Activated CD8-positive, alpha-beta memory T cell treated with anti-CD3 and anti-CD28 coated beads, Interleukin-2, amount 50 U/mL, for 24 hours (primary cell): Measurements from ENCODE around the gene KRTAP20-3.

ENCODE experiments used
- DNase-seq: peaks from one replicate; pipeline ENCODE4 v3.0.0-alpha.2; 2020; ENCODE audit errors: extremely low read depth

KRTAP20-3 gene

GRCh38 chr21:30642564-30642963, at the start of gene KRTAP20-3:
Gene KRTAP20-3 (plus strand): TSS chr21:30642864.
- DNase-seq = no peak

DNA sequence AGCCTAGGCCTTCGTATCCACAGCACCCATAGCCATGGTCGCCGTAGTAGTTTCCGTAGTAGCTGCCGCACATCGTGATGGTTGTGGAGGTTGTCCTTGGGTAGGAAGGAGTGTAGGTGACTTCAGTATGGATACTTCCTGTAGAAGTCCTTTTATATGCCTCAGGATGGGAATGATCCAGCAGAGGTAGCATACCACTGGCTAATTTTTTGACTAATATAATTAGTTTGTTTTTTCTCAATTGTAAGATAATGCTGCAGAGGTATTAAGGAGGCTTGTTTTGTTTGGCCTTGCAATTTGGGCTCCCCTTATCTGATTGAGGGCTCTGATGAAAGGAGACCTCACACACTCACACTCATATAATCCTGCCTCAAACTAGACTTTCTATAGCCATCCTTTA, 43.9 kb upstream of the KRTAP20-3 start, which contains the start of gene KRTAP6-2:
TSS of gene KRTAP6-2 (minus strand) at position 101 of the 400 bp plus-strand sequence. CDS start at position 73, 28 bp downstream.
- DNase-seq = no peak

DNA sequence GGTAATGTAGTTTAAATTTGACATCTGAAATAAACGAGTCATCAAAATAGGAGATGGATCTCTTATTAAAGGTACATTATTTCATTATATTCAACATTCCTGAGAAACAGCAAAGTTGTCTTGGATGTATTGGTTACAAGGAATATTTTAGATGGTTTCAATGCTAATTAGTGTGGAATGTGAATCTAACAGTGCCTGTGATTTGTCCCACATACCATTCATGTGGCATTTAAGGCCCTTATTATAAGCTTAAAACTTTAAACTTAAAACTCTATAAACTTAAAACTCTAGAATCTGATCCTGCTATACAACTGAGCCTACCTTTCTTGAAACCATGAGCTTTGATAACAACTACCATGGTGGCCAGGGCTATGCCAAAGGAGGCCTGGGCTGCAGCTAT, 41.9 kb upstream of the KRTAP20-3 start, which contains the start of gene KRTAP22-1:
TSS of gene KRTAP22-1 (plus strand) at position 301 of the 400 bp plus-strand sequence.
- no peak for DNase-seq

DNA sequence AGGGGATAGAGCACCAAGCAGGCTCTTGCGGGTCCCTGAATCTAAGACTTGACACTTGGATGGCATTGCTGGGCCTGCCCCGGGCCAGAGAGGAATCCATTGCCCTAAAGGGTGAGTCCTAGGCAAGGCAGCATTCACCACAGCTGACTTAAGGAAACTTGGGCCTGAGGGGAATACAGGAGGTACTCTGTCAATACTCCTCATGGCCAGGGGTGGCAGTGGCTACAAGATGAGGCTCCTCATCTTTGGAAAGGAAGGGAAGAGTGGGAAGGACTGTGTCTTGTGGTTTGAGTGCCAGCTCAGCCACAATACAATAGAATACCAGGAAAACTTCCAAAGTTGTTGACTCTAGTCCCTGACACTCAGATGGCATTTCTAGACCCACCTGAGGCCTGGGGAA, 36.7 kb upstream of the KRTAP20-3 start:
- DNase-seq = no peak

DNA sequence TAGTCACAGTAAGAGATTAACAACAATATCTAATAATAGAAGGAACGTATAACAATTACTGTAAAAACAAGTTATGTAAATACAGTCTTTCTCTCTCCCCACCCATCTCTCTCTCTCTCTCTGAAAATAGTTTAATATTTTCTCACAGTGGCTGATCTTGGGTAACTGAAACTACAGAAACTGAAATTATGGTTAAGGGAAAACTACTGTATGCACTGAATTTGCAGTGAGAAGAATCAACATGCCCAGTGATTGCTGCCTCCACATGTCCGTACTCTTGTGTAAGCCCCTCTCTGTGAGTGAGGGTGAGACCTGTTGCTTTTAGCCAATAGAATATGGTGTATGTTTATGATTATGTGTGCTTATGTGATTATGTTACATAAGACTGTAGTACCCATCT, 30.5 kb upstream of the KRTAP20-3 start:
- no peak for DNase-seq

DNA sequence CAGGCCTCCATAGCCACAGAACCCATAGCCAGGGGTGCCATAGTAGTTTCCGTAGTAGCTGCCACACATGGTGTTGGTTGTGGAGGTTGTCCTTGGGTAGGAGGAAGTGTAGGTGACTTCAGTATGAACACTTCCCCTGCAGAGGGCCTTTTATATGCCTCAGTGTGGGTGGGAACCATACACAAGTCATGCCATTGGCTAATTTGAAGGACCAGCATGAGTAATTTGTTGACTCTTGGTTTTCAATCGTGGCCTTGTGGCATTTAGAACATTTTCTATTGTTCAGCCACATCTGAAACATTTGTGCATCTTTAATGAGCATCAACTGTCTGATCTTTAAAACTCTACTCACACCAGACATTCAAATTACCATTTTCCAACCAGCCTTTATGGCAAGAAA, 28.8 kb upstream of the KRTAP20-3 start, which contains the start of gene KRTAP6-1:
TSS of gene KRTAP6-1 (minus strand) at position 95 of the 400 bp plus-strand sequence. CDS start at position 69, 26 bp downstream.
- no peak for DNase-seq

GRCh38 chr21:30615199-30615598, 27.5 kb upstream of the KRTAP20-3 start:
- no peak for DNase-seq

- DNase-seq = no peak
Observed at GRCh38 chr21:30616125-30616524, 26.5 kb upstream of the KRTAP20-3 start, which contains the start of gene KRTAP20-1. Gene KRTAP20-1 (plus strand): TSS chr21:30616425. CDS start chr21:30616455, 30 bp downstream.

- no peak for DNase-seq
Observed at GRCh38 chr21:30620080-30620479, 22.6 kb upstream of the KRTAP20-3 start.

DNA sequence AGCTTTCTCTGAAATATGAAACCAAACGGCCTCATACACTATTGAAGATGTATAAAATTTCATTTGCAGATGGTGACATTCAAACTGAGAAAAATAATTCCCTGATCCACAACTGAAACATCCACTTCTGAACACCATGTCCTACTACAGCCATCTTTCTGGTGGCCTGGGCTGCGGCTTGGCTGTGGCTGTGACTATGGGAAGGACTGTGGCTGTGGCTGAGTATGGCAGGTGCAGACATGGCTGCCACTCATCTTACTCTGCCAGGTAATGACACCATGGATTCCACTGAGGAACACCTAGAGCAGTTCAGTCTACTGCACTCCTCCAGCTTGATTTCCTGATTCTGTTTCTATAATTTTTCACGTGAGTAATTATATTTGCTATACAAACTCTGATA, 22.1 kb upstream of the KRTAP20-3 start, which contains the start of gene KRTAP20-4:
TSS of gene KRTAP20-4 (plus strand) at position 106 of the 400 bp plus-strand sequence.
- DNase-seq = no peak

DNA sequence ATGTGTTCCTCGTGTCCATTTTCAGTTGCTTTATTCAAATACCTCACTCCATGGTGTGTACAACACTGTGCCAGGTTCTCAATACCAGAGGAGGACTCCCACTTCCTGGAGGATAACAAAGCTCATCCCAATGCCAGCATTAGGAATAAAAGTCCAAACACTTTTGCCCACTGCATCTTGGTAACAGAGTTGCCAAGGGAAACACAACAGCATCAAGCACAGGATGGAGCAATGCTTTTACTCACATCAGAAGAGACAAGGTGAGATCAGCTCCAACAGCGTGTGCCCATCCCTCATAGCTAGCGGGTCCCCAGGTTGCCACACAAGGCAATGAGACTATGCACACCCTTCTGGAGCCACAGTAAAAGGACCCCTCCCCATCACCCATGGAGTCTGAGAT, 19.3 kb upstream of the KRTAP20-3 start:
- no peak for DNase-seq

DNA sequence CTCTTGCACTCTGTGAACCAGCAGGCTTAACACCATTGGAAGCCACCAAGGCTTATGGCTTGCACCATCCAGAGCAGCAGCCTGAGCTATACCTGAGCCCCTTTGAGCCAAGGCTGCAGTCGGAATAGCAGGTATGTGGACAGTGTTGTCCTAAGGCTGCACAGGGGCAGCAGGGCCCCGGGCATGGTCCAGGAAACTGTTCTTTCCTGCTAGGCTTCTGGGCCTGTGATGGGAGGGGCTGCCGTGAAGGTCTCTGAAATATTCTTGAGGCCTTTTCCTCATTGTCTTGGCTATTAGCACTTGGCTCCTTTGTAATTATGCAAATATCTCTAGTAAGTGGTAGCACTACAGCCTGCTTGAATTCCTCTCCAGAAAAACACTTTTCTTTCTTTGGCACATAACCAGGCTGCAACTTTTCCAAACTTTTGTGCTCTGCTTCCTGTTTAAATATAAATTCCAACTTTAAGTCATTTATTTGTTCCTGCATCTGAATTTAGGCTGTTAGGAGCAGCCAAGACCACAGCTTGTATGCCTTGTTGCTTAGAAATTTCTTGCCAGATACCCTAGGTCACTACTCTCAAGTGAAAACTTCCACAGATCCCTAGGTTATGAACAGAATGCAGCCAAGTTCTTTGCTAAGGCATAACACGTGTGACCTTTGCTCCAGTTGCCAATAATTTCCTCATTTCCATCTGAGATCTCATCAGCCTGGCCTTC, 17.1 kb upstream of the KRTAP20-3 start:
- DNase-seq = no peak

DNA sequence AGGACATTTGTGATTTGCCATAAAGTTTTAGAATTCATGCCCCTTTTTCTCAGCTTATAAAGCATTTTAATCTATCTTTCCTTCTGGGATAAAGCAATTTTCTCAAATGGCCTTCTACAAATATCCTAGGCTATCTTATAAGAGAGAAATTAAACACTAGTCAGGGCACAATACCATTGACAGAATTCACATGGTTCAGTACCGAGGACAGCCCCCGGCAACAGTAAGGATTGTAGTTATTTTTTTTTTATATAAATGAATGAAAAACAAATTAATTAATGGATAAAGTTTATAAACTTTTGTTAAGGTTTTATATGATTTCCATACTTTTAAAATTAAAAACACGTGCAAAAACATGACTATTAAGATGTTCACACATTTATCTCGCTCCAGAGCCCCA, 14.6 kb upstream of the KRTAP20-3 start:
- no peak for DNase-seq

GRCh38 chr21:30629200-30629599, 13.5 kb upstream of the KRTAP20-3 start:
- DNase-seq = no peak

GRCh38 chr21:30634906-30635305, 7.8 kb upstream of the KRTAP20-3 start, which contains the start of gene KRTAP20-2:
Gene KRTAP20-2 (plus strand): TSS chr21:30635206. CDS start chr21:30635264, 58 bp downstream.
- DNase-seq = no peak

GRCh38 chr21:30638686-30639085, 4.0 kb upstream of the KRTAP20-3 start:
- DNase-seq = no peak

DNA sequence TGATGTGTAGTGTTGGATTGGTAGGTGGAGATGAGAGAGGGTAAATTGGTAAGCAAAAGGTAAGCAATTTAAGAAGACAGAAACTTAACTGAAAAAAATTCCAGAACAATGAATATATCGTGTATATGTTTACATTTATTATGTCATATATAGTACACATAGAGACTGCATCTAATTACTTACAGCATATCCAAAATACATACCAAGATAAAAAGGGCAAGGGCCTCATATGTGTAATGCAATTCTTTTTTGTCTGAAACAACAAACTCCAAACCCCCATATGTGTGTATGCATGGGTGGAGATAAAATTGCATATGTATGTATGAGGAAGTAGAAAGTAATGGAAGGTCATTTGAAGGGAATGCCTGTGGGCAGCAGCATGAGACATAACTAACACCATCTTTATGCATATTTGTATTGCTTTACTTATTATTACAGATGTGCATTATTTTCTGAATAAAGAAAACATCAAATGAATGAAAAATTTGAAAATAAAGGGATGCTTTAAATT, 4.3 kb downstream of the KRTAP20-3 start:
- DNase-seq = no peak

DNA sequence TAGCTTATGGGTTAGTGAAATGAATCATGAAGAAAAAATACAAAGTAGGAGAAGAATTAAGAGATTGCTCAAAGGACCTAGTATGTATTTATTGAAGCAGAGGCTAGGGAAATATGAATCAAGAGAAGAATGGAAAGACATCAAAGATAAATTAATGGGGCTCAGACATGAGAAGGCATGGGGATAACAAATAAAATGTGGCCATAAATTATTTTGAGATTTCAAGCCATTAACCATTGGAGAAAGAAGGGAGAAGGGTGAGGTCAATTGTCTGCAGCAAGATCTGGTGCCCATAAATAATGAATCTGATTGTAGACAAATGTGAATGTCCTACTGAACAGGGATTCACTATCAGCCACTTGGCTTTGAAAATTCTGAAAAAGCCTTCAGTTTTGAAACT, 10.2 kb downstream of the KRTAP20-3 start:
- no peak for DNase-seq

DNA sequence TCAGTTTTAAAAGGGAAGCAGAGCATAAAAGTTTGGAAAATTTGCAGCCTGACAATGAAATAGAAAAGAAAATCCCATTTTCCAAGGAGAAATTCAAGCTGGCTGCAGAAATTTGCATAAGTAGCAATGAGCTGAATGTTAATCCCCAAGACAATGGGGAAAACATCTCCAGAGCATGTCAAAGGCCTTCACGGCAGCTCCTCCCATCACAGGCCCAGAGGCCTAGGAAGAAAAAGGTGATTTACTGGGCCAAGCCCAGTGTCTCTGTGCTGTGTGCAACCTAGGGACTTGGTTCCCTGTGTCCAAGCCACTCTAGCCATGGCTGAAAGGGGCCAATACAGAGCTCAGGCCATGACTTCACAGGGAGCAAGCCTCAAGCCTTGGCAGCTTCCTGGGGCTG, 26.1 kb downstream of the KRTAP20-3 start:
- no peak for DNase-seq

GRCh38 chr21:30672985-30673650, 30.5 kb downstream of the KRTAP20-3 start:
- no peak for DNase-seq

GRCh38 chr21:30674312-30674711, 31.6 kb downstream of the KRTAP20-3 start:
- no peak for DNase-seq

GRCh38 chr21:30676737-30677136, 34.1 kb downstream of the KRTAP20-3 start:
- no peak for DNase-seq
